Fibroblast of lung (primary cell): Measurements from ENCODE around the gene SSH2. TPM values are rescaled to one million over a fixed set of nuclear protein-coding genes. Genes with fewer than 3 reads are reported as not detected.

Experiments
- DNase-seq, 2 donors: peaks; one replicate each; pipeline versions ENCODE4 v3.0.0 to v3.0.0-alpha.2; 2010; ENCODE audit warnings: low read depth in 2 of 2
- H2AFZ ChIP-seq: 2 replicates; pipeline ENCODE4 v1.5.1; 2012; ENCODE audit warnings: low read length, control low read depth, inconsistent platforms
- H3K27ac ChIP-seq: 2 replicates; pipeline ENCODE4 v1.5.1; 2011; ENCODE audit warnings: low read length, control low read depth; ENCODE audit not compliant: insufficient read depth
- H3K27me3 ChIP-seq: 2 replicates; pipeline ENCODE4 v1.5.1; 2011; ENCODE audit warnings: mild to moderate bottlenecking, low read length; ENCODE audit not compliant: control insufficient read depth, insufficient read depth
- H3K36me3 ChIP-seq: 2 replicates; pipeline ENCODE4 v1.5.1; 2011; ENCODE audit warnings: low read length; ENCODE audit not compliant: control insufficient read depth, insufficient read depth
- H3K4me1 ChIP-seq: 2 replicates; pipeline ENCODE4 v1.5.1; 2011; ENCODE audit warnings: low read length; ENCODE audit not compliant: control insufficient read depth, insufficient read depth; ENCODE audit errors: extremely low read depth
- H3K4me2 ChIP-seq: 2 replicates; pipeline ENCODE4 v1.5.1; 2011; ENCODE audit warnings: low read length, control low read depth; ENCODE audit not compliant: insufficient read depth; ENCODE audit errors: extremely low read depth
- H3K4me3 ChIP-seq, 4 experiments: fragments of 200-600 bp in 1 of 4; sonication (generic) in 1 of 4; replicated peaks in 1 of 4; 2 replicates each; pipeline ENCODE4 v1.5.1; 2011 to 2016; ENCODE audit warnings: low read length in 4 of 4, low read depth in 3 of 4, mild to moderate bottlenecking in 3 of 4, control low read depth in 2 of 4, inconsistent platforms in 1 of 4, mixed read lengths in 1 of 4; ENCODE audit not compliant: insufficient read depth in 1 of 4; ENCODE audit errors: control extremely low read depth in 1 of 4
- H3K79me2 ChIP-seq: 2 replicates; pipeline ENCODE4 v1.5.1; 2012; ENCODE audit warnings: mild to moderate bottlenecking, low read length, inconsistent platforms; ENCODE audit not compliant: control insufficient read depth, insufficient read depth
- H3K9ac ChIP-seq: 2 replicates; pipeline ENCODE4 v1.5.1; 2011; ENCODE audit warnings: mild to moderate bottlenecking, low read length, control low read depth; ENCODE audit not compliant: insufficient read depth
- H3K9me3 ChIP-seq: 2 replicates; pipeline ENCODE4 v1.5.1; 2012; ENCODE audit warnings: low read depth, low read length; ENCODE audit not compliant: control insufficient read depth, insufficient read depth
- H4K20me1 ChIP-seq: 2 replicates; pipeline ENCODE4 v1.5.1; 2011; ENCODE audit warnings: low read length; ENCODE audit not compliant: control insufficient read depth, insufficient read depth; ENCODE audit errors: extremely low read depth
- CTCF ChIP-seq, 2 donors: IDR thresholded peaks in 1 of 2; conservative IDR thresholded peaks in 1 of 2; 1 replicate in 1 of 2; 2 replicates in 1 of 2; pipeline ENCODE4 v1.5.1; 2011 to 2012; ENCODE audit warnings: low read length in 2 of 2, control low read depth in 1 of 2, inconsistent platforms in 1 of 2, low read depth in 1 of 2, mild to moderate bottlenecking in 1 of 2
- EZH2 ChIP-seq: IDR thresholded peaks from 2 replicates; pipeline ENCODE4 v1.5.1; 2012; ENCODE audit warnings: low read length, control low read depth, mild to moderate bottlenecking; ENCODE audit errors: missing control alignments
- polyA plus RNA-seq, 2 donors: library from polyadenylated mRNA; depleted of rRNA in 1 of 2; stranded (reverse) in 1 of 2; unstranded in 1 of 2; fragments of >200 nt; gene quantifications; 2 replicates each; pipeline ENCODE4 v1.2.1, GENCODE V29; 2011 to 2012; ENCODE audit warnings: missing spikeins in 1 of 2
- total RNA-seq: library from RNA; depleted of rRNA; stranded (reverse); fragments of >200 nt; gene quantifications from 2 replicates; pipeline ENCODE4 v1.2.1, GENCODE V29; 2014

Gene SSH2
- total and polyA plus RNA-seq, 2 donors (not counting 1 experiment from before 2014, with no cell fraction given) = 21.0 to 30.2 TPM

GRCh38 chr17:29918016-29918415 lies 12.0 kb downstream of the SSH2 start:
- no peak overlapping the region for H3K27ac ChIP-seq

GRCh38 chr17:29914819-29915537 lies 15.1 kb downstream of the SSH2 start:
- no peak overlapping the region for H3K27ac ChIP-seq
- H3K4me3 ChIP-seq = no peak overlapping the region
- H3K4me1 ChIP-seq = peaks cover 2% of the 10 kb centered on the region
- no peaks in the 10 kb centered on the region for H3K9me3 ChIP-seq
- DNase-seq = no peak
- no peak overlapping the region for H2AFZ ChIP-seq
- no peaks in the 10 kb centered on the region for H4K20me1 ChIP-seq
- no peaks in the 10 kb centered on the region for H3K27me3 ChIP-seq
- peaks cover 5% of the 10 kb centered on the region for H3K79me2 ChIP-seq
- peaks cover 1% of the 10 kb centered on the region for H3K36me3 ChIP-seq
- no peak overlapping the region for H3K9ac ChIP-seq
- TF ChIP-seq CTCF (conservative IDR thresholded peaks at IDR 0.05 in 1 of 2, IDR thresholded peaks at IDR 0.05 in 1 of 2; ENCODE audit: low read depth in 1 of 2, low read length in 2 of 2) = no peak
- no peak for TF ChIP-seq EZH2
- H3K4me2 ChIP-seq = no peak overlapping the region

More at GRCh38 chr17:29918016-29918415, 12.0 kb downstream of the SSH2 start:
- H3K9me3 ChIP-seq = no peaks in the 10 kb centered on the region
- no peak overlapping the region for H3K4me2 ChIP-seq
- no peaks in the 10 kb centered on the region for H3K27me3 ChIP-seq
- TF ChIP-seq CTCF (conservative IDR thresholded peaks at IDR 0.05 in 1 of 2, IDR thresholded peaks at IDR 0.05 in 1 of 2; ENCODE audit: low read depth in 1 of 2, low read length in 2 of 2) = no peak
- TF ChIP-seq EZH2 = no peak
- H3K36me3 ChIP-seq = peaks cover 1% of the 10 kb centered on the region
- H4K20me1 ChIP-seq = no peaks in the 10 kb centered on the region
- DNase-seq = no peak
- no peak overlapping the region for H3K4me3 ChIP-seq
- H3K4me1 ChIP-seq = peaks cover 2% of the 10 kb centered on the region
- peaks cover 14% of the 10 kb centered on the region for H3K79me2 ChIP-seq
- H3K9ac ChIP-seq = no peak overlapping the region
- H2AFZ ChIP-seq = no peak overlapping the region

GRCh38 chr17:29911641-29912177 lies 18.3 kb downstream of the SSH2 start:
- no peak overlapping the region for H3K27ac ChIP-seq

More at GRCh38 chr17:29911641-29912177, 18.3 kb downstream of the SSH2 start:
- Histone ChIP-seq H3K4me3 (no peak overlapping the region), H3K9ac (no peak overlapping the region), H3K9me3 (no peaks in the 10 kb centered on the region), H3K79me2 (peaks cover 2% of the 10 kb centered on the region), H3K36me3 (peaks cover 1% of the 10 kb centered on the region), H2AFZ (no peak overlapping the region), H3K27me3 (no peaks in the 10 kb centered on the region), H3K4me1 (no peaks in the 10 kb centered on the region), H4K20me1 (no peaks in the 10 kb centered on the region), H3K4me2 (no peak overlapping the region)
- peak in 1 of 2 donors; percentile 13 for DNase-seq
- no peak for TF ChIP-seq EZH2
- no peak for TF ChIP-seq CTCF (conservative IDR thresholded peaks at IDR 0.05 in 1 of 2, IDR thresholded peaks at IDR 0.05 in 1 of 2; ENCODE audit: low read depth in 1 of 2, low read length in 2 of 2)
